ENCODE data around the gene LTBR. TPM values are rescaled to one million over a fixed set of nuclear protein-coding genes. Genes with fewer than 3 reads are reported as not detected.

LTBR gene
- total and polyA plus RNA-seq, 10 of the 15 experiments (the other 5 are each of a cell fraction or from before 2014, with no cell fraction given) = 0.24 to 0.44 TPM; not detected in 8

- Histone ChIP-seq H3K4me1 (ENCODE audit: control insufficient read depth, insufficient read depth, low read length) (peaks cover 52% of the 10 kb centered on the region), H4K20me1 (ENCODE audit: control insufficient read depth, insufficient read depth) (no peaks in the 10 kb centered on the region), H3K79me2 (ENCODE audit: control insufficient read depth, insufficient read depth, low read length) (peaks cover 35% of the 10 kb centered on the region), H3K36me3 (ENCODE audit: control insufficient read depth in 2 of 2, insufficient read depth in 2 of 2, low read length in 1 of 2) (peaks cover 6 to 11% of the 10 kb centered on the region in 2 experiments; a peak in 3 of 4 replicates), H3K27ac (ENCODE audit: control insufficient read depth, insufficient read depth) (no peak overlapping the region), H2AFZ (ENCODE audit: control insufficient read depth, low read depth, low read length) (no peak overlapping the region), H3K9ac (ENCODE audit: control insufficient read depth, insufficient read depth, low read length) (no peak overlapping the region), H3K4me2 (ENCODE audit: control insufficient read depth, insufficient read depth) (no peak overlapping the region), H3K4me3 (no peak overlapping the region), H3K27me3 (replicated peaks in 1 of 2; ENCODE audit: control insufficient read depth in 2 of 2, insufficient read depth in 2 of 2, low read length in 1 of 2) (no peaks in the 10 kb centered on the region), H3K9me3 (replicated peaks; ENCODE audit: control insufficient read depth, insufficient read depth, low read length) (no peaks in the 10 kb centered on the region)
- no peak for DNase-seq (ENCODE audit: low read depth, low spot score)
- ATAC-seq = no peak
- intact Hi-C loops (cut with micrococcal nuclease; ENCODE audit: unreplicated experiment) = no loop called here
- ChIA-PET CTCF (interaction anchor here (1.0 to 7.9 kb wide), 13 partner anchors 8 to 203 kb away, joined by 3 to 53 read pairs (median 13); partner anchors contain the start of genes CD27 and TAPBPL), SMC1A (ENCODE audit: uncharacterized antibody, unreplicated experiment) (interaction anchor here (0.6 to 4.6 kb wide), 10 partner anchors 8 to 131 kb away, joined by 3 to 39 read pairs (median 10); partner anchors contain the start of gene CD27), RAD21 (ENCODE audit: unreplicated experiment) (interaction anchor here (1.1 to 3.8 kb wide), 8 partner anchors 8 to 160 kb away, joined by 3 to 44 read pairs (median 12); no protein-coding TSS in a partner anchor), POLR2A (interaction anchor here (0.6 to 3.4 kb wide), 7 partner anchors 11 to 153 kb away, joined by 3 to 22 read pairs (median 9); partner anchors contain the start of gene VAMP1)
- no peak for TF ChIP-seq CREM (IDR thresholded peaks at IDR 0.05; ENCODE audit: low read depth)
- no peak for TF ChIP-seq NFYB (IDR thresholded peaks at IDR 0.05; ENCODE audit: insufficient read depth, low read depth, low read length)
- no peak for TF ChIP-seq NRF1 (conservative IDR thresholded peaks at IDR 0.05; ENCODE audit: low read depth, low read length)
- no peak for TF ChIP-seq MEF2A (IDR thresholded peaks at IDR 0.05; ENCODE audit: insufficient read depth, low read depth, low read length)
- no peak for TF ChIP-seq RB1 (IDR thresholded peaks at IDR 0.05; ENCODE audit: borderline replicate concordance)
- TF ChIP-seq, protein P1, sequence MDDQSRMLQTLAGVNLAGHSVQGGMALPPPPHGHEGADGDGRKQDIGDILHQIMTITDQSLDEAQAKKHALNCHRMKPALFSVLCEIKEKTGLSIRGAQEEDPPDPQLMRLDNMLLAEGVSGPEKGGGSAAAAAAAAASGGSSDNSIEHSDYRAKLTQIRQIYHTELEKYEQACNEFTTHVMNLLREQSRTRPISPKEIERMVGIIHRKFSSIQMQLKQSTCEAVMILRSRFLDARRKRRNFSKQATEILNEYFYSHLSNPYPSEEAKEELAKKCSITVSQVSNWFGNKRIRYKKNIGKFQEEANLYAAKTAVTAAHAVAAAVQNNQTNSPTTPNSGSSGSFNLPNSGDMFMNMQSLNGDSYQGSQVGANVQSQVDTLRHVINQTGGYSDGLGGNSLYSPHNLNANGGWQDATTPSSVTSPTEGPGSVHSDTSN (IDR thresholded peaks at IDR 0.05; ENCODE audit: insufficient replicate concordance, low read depth, low read length) = no peak
- no peak for TF ChIP-seq RAD21 (IDR thresholded peaks at IDR 0.05; ENCODE audit: insufficient read depth, low read depth, low read length)
- TF ChIP-seq NFIC (IDR thresholded peaks at IDR 0.05; ENCODE audit: low read depth, low read length) = no peak
- TF ChIP-seq FOXM1 (IDR thresholded peaks at IDR 0.05; ENCODE audit: low read depth, low read length) = no peak
- no peak for TF ChIP-seq IKZF1 (conservative IDR thresholded peaks at IDR 0.05)
- TF ChIP-seq SUZ12 (IDR thresholded peaks at IDR 0.05; ENCODE audit: unreplicated experiment) = no peak
- TF ChIP-seq GABPA (IDR thresholded peaks at IDR 0.05; ENCODE audit: low read depth) = no peak
- no peak for TF ChIP-seq ZZZ3 (IDR thresholded peaks at IDR 0.05; ENCODE audit: control insufficient read depth, insufficient read length, low read depth)
- no peak for TF ChIP-seq ZNF24 (IDR thresholded peaks at IDR 0.05)
- no peak for TF ChIP-seq CHD2 (IDR thresholded peaks at IDR 0.05; ENCODE audit: borderline replicate concordance, low read depth, low read length)
- in situ Hi-C loops (cut with MboI) = no loop called here
- no TSS peak for BruUV-seq (replicated peaks)
- WGBS (ENCODE audit: insufficient coverage, insufficient replicate concordance, low lambda C conversion rate, missing lambda C conversion rate) = 97% methylated on average over 5 of the region's 5 CpGs
- FAIRE-seq = no peak
These were observed 49.6 kb upstream of the LTBR start for GRCh38 chr12:6334359-6334758.

Measured in GM12878 (cell line).